GM13977 (cell line): Measurements from ENCODE around the gene SYTL3.
"Not testable (repeated sequence)": the region's sequence is repeated elsewhere in the genome, so short reads cannot be mapped to it uniquely, and the experiment has no call there.

ENCODE experiments used
- DNase-seq: peaks from one replicate; pipeline ENCODE4 v3.0.0; 2012; ENCODE audit warnings: low spot score
- CTCF ChIP-seq: IDR thresholded peaks from 2 replicates; pipeline ENCODE4 v1.5.1; 2012; ENCODE audit warnings: mild to moderate bottlenecking, control low read depth; ENCODE audit not compliant: insufficient read depth; ENCODE audit errors: extremely low read depth, missing control alignments
- in situ Hi-C: fragments of 300-500 bp; cut with MboI; formaldehyde crosslinking; loops from one replicate; pipeline ENCODE4 v1.12.0; 2022; ENCODE audit warnings: low sequenced_read_pairs, low pct_unique_long_range_greater_than_20kb, mixed read lengths, inconsistent platforms; ENCODE audit not compliant: unreplicated experiment

The SYTL3 gene

GRCh38 chr6:158667360-158667981 is 17.6 kb downstream of the SYTL3 start:
- DNase-seq, result no peak
- in situ Hi-C loops, result no loop called here
- no peak for TF ChIP-seq CTCF

GRCh38 chr6:158668707-158669103 is 18.9 kb downstream of the SYTL3 start:
- no peak for TF ChIP-seq CTCF
- in situ Hi-C loops, result no loop called here
- no peak for DNase-seq

DNA sequence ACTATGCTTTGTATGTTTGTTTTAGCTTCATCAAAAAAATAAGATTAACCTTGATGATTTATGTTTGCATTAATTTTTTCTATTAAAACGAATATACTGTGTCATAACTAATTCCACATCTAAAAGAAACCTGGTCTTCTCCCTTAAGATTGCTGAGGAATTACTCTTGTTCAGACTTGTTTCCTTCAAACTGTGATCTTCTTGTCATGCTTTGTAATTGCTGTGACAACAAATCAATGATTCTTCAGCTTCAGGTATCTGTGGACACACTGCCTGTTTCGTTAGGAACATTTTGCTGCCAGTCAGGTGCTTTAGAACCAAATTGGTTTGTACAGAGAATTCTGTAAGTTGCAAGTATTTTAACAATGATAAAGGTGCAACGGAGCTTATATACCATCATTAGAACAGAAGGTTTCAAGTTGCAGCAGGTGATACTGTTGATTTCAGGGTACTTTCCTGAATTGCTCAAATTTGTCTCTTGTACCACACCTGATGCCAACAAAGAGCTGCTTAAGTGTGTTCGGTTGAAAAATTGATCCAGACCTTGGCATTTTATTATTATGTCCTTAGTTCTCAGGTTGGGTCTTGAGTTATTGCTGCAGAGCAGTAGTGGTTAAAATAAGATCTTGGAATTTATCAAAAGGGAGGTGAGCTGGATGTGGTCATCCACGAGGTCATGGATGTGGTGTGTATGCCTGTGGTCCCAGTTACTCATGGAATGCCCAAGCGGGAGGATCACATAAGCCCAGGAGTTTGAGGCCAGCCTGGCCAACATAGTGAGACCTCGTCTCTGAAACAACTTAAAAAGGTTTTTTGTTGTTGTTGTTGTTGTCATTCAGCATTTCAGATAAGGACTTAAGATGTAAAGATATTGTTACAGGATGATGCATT is 19.5 kb downstream of the SYTL3 start:
- no peak for DNase-seq

GRCh38 chr6:158672119-158672518 is 22.3 kb downstream of the SYTL3 start:
- DNase-seq, in situ Hi-C loops: not testable (repeated sequence)

More for the DNA sequence above, 19.5 kb downstream of the SYTL3 start:
- in situ Hi-C loops, result no loop called here
- TF ChIP-seq CTCF, result no peak

GRCh38 chr6:158672726-158673125 is 22.9 kb downstream of the SYTL3 start:
- no peak for DNase-seq
- no peak for TF ChIP-seq CTCF
- in situ Hi-C loops, result no loop called here

GRCh38 chr6:158674342-158675131 is 24.7 kb downstream of the SYTL3 start:
- no peak for DNase-seq
- in situ Hi-C loops, result no loop called here
- no peak for TF ChIP-seq CTCF

DNA sequence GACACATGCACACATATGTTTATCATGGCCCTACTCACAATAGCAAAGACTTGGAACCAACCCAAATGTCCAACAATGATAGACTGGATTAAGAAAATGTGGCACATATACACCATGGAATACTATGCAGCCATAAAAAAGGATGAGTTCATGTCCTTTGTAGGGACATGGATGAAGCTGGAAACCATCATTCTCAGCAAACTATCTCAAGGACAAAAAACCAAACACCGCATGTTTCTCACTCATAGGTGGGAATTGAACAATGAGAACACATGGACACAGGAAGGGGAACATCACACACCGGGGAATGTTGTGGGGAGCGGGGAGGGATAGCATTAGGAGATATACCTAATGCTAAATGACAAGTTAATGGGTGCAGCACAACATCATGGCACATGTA is 27.2 kb downstream of the SYTL3 start:
- DNase-seq, in situ Hi-C loops: not testable (repeated sequence)
